ENCODE measurements around the gene C9orf43.
"Not testable (repeated sequence)": the region's sequence is repeated elsewhere in the genome, so short reads cannot be mapped to it uniquely, and the experiment has no call there.

DNA sequence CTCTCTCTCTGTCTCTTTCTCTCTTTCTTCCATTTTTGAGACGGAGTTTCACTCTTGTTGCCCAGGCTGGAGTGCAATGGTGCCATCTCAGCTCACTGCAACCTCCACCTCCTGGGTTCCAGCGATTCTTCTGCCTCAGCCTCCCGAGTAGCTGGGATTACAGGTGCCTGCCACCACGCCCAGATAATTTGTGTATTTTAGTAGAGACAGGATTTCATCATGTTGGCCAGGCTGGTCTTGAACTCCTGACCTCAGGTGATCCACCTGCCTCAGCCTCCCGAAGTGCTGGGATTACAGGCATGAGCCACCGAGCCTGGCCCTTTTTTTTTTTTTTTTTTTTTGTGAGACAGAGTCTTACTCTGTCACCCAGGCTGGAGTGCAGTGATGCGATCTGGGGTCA lies 29.1 kb upstream of the C9orf43 start:
- TF ChIP-seq CTCF (conservative IDR thresholded peaks at IDR 0.05; ENCODE audit: low read length); EZH2phosphoT487 (IDR thresholded peaks at IDR 0.05; ENCODE audit: borderline replicate concordance): not testable (repeated sequence)
